Nucleus accumbens (tissue), 56 donors: ENCODE data around the gene KRT75.

Experiments
- DNase-seq, 56 donors: peaks; one replicate each; lab custom pipeline; 2025; lab: John Stamatoyannopoulos, UW

The KRT75 gene

GRCh38 chr12:52395761-52396434, 38.3 kb downstream of the KRT75 start:
- DNase-seq = no peak

- DNase-seq = no peak
Measured at GRCh38 chr12:52394836-52395405, 39.2 kb downstream of the KRT75 start.

- no peak for DNase-seq
Measured at GRCh38 chr12:52392465-52393007, 41.6 kb downstream of the KRT75 start.

- peak in 45 of 56 donors; percentile 5 to 77 (median 46) for DNase-seq
Measured at GRCh38 chr12:52391618-52392002, 42.6 kb downstream of the KRT75 start.

- DNase-seq = peak in 20 of 56 donors; percentile 2 to 38 (median 12)
Measured at GRCh38 chr12:52390739-52391617, 43.2 kb downstream of the KRT75 start.

GRCh38 chr12:52389313-52390207, 44.6 kb downstream of the KRT75 start:
- DNase-seq = peak in 37 of 56 donors; percentile 11 to 83 (median 57)

GRCh38 chr12:52387859-52388258, 46.3 kb downstream of the KRT75 start:
- no peak for DNase-seq

- DNase-seq = no peak
Measured at GRCh38 chr12:52385226-52385702, 48.9 kb downstream of the KRT75 start, which contains the start of gene KRT84. Gene KRT84, minus strand, starts transcription at chr12:52385652. Its CDS starts 67 bp downstream, at chr12:52385585.

GRCh38 chr12:52383331-52383730, 50.8 kb downstream of the KRT75 start:
- DNase-seq = no peak

GRCh38 chr12:52382854-52383253, 51.3 kb downstream of the KRT75 start:
- no peak for DNase-seq

GRCh38 chr12:52381206-52381605, 53.0 kb downstream of the KRT75 start:
- DNase-seq = no peak

- peak in 31 of 56 donors; percentile 4 to 69 (median 21) for DNase-seq
Measured at GRCh38 chr12:52380271-52380694, 53.9 kb downstream of the KRT75 start.

GRCh38 chr12:52379536-52379935, 54.6 kb downstream of the KRT75 start:
- no peak for DNase-seq

- DNase-seq = no peak
Measured at GRCh38 chr12:52378091-52378490, 56.1 kb downstream of the KRT75 start.

- DNase-seq = no peak
Measured at GRCh38 chr12:52377266-52377665, 56.9 kb downstream of the KRT75 start.
